IPS DF 6.9 (cell line): ENCODE data around the gene MICALL1.

Source experiments
- DNase-seq: peaks from one replicate; pipeline ENCODE4 v3.0.0-alpha.2; 2013; ENCODE audit warnings: low read depth, low spot score
- H3K27ac ChIP-seq: one replicate; pipeline ENCODE4 v1.5.1; 2013; ENCODE audit warnings: low read length, control low read depth
- H3K27me3 ChIP-seq: 2 replicates; pipeline ENCODE4 v1.6.1; 2013; ENCODE audit warnings: mild to moderate bottlenecking, low read length; ENCODE audit not compliant: control insufficient read depth, insufficient read depth
- H3K36me3 ChIP-seq: 2 replicates; pipeline ENCODE4 v1.6.1; 2013; ENCODE audit warnings: low read length; ENCODE audit not compliant: control insufficient read depth, insufficient read depth
- H3K4me1 ChIP-seq: 2 replicates; pipeline ENCODE4 v1.6.1; 2013; ENCODE audit warnings: low read length; ENCODE audit not compliant: control insufficient read depth, insufficient read depth
- H3K4me3 ChIP-seq: 2 replicates; pipeline ENCODE4 v1.5.1; 2013; ENCODE audit warnings: mild to moderate bottlenecking, low read length
- H3K9me3 ChIP-seq: 2 replicates; pipeline ENCODE4 v1.6.1; 2013; ENCODE audit warnings: low read length, inconsistent platforms; ENCODE audit not compliant: control insufficient read depth, insufficient read depth
- WGBS: extraction: QIAGEN DNeasy Blood & Tissue Kit; methylation state at CpG from one replicate; pipeline ENCODE4 v1.1.7; 2013; ENCODE audit warnings: mixed read lengths, missing lambda C conversion rate; ENCODE audit not compliant: insufficient read length, insufficient coverage; 5-methylcytosine and 5-hydroxymethylcytosine counted together

Gene MICALL1

GRCh38 chr22:37907036-37907954 is 1.2 kb downstream of the MICALL1 start:
- H3K36me3 ChIP-seq, result no peaks in the 10 kb centered on the region
- no peak for DNase-seq
- H3K27me3 ChIP-seq, result no peaks in the 10 kb centered on the region
- no CpG with 5 or more reads among the region's 19 CpGs for WGBS
- no peak overlapping the region for H3K27ac ChIP-seq
- H3K9me3 ChIP-seq, result no peaks in the 10 kb centered on the region
- peak overlapping the region; percentile 97; the same call in 1 of the 2 replicates for H3K4me3 ChIP-seq
- H3K4me1 ChIP-seq, result peaks cover 9% of the 10 kb centered on the region

- no peak for DNase-seq
- WGBS, result no CpG with 5 or more reads among the region's 7 CpGs
- Histone ChIP-seq H3K27me3 (no peaks in the 10 kb centered on the region), H3K27ac (no peak overlapping the region), H3K9me3 (no peaks in the 10 kb centered on the region), H3K36me3 (no peaks in the 10 kb centered on the region), H3K4me1 (peaks cover 9% of the 10 kb centered on the region), H3K4me3 (no peak overlapping the region)
Measured at GRCh38 chr22:37909766-37910165, 3.7 kb downstream of the MICALL1 start.

DNA sequence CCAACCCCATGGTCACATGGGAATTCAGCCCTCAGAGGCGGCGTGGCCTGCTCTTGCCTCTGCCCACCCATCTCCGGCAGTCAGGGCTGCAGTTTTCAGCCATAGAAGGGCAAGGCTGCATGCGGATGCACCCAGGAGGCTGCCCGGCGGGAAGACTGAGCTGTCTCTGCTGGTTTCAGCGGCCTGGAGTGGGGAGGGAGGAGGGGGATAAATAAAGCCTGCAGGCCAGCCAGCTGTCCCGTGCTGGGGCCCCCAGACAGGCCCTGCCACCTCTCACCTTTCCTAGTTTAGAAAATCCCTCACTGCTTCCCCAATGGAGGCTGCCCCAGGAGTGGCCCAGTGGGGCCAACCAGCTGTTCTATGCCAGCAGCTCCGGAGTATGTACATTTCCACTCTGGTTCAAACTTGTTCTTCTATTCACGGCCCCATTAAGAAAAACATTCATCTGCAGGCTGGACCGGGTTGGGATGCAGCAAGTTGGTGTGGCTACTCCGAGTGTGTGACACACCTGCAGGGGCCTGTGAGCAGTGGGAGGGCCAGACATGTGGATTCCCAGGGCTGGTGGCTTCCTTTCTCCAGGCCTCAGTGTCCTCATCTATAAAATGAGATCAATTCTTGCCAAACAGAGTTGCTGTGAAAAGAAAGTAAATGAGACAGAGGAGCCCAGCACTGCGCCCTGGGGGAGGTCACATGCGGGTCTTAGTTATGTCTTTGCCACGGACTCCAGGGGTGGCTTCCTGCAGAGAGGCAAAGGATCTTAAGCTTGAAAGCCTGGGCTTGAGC is 5.0 kb downstream of the MICALL1 start:
- no peak overlapping the region for H3K4me3 ChIP-seq
- DNase-seq, result no peak
- H3K27me3 ChIP-seq, result no peaks in the 10 kb centered on the region
- no peak overlapping the region for H3K27ac ChIP-seq
- no peaks in the 10 kb centered on the region for H3K9me3 ChIP-seq
- peaks cover 9% of the 10 kb centered on the region for H3K4me1 ChIP-seq
- no peaks in the 10 kb centered on the region for H3K36me3 ChIP-seq
- no CpG with 5 or more reads among the region's 15 CpGs for WGBS

DNA sequence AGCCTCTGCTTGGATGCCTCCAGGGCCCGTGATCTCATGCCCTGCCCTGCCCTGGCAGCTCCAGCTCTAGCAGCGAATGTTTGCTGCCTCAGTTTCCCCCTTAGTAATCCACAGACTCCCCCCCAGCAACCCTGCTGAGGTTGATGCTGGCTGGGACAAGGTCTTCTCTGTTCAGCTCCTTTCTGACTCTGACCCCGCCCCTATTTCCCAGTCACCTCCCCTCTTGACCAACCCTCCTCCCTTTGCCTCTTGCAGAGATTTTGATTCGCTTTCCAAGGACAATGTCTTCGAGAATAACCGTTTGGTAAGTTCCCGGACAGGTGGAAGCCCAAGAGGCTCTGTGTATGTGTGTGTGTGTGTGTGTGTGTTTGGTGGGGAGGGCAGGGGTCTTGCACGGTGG is 5.6 kb downstream of the MICALL1 start:
- peaks cover 3% of the 10 kb centered on the region for H3K36me3 ChIP-seq
- no peaks in the 10 kb centered on the region for H3K27me3 ChIP-seq
- H3K4me3 ChIP-seq, result no peak overlapping the region
- peaks cover 9% of the 10 kb centered on the region for H3K4me1 ChIP-seq
- no CpG with 5 or more reads among the region's 8 CpGs for WGBS
- no peak for DNase-seq
- no peaks in the 10 kb centered on the region for H3K9me3 ChIP-seq
- H3K27ac ChIP-seq, result no peak overlapping the region

DNA sequence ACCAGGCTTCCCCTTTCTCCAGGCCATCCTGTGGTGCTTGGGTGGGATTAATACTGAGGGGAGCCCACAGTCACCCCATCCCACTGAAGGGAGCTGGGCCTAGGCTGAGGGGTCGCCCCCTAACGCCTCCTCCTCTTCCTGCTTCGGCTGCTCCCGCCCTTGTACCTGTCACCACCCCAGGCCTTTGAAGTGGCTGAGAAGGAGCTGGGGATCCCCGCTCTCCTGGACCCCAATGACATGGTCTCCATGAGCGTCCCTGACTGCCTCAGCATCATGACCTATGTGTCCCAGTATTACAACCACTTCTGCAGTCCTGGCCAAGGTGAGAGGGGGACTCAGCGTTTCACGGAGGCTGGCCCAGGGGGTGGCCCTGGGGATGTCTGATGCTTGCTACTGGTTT is 6.1 kb downstream of the MICALL1 start:
- Histone ChIP-seq H3K27me3 (no peaks in the 10 kb centered on the region), H3K9me3 (no peaks in the 10 kb centered on the region), H3K4me3 (no peak overlapping the region), H3K4me1 (peaks cover 8% of the 10 kb centered on the region), H3K27ac (no peak overlapping the region), H3K36me3 (peaks cover 3% of the 10 kb centered on the region)
- no peak for DNase-seq
- WGBS, result no CpG with 5 or more reads among the region's 8 CpGs

GRCh38 chr22:37913233-37913721 is 7.2 kb downstream of the MICALL1 start:
- H3K4me1 ChIP-seq, result peaks cover 5% of the 10 kb centered on the region
- WGBS, result no CpG with 5 or more reads among the region's 7 CpGs
- H3K9me3 ChIP-seq, result no peaks in the 10 kb centered on the region
- H3K36me3 ChIP-seq, result peaks cover 7% of the 10 kb centered on the region
- no peak overlapping the region for H3K27ac ChIP-seq
- H3K27me3 ChIP-seq, result no peaks in the 10 kb centered on the region
- H3K4me3 ChIP-seq, result no peak overlapping the region
- no peak for DNase-seq

DNA sequence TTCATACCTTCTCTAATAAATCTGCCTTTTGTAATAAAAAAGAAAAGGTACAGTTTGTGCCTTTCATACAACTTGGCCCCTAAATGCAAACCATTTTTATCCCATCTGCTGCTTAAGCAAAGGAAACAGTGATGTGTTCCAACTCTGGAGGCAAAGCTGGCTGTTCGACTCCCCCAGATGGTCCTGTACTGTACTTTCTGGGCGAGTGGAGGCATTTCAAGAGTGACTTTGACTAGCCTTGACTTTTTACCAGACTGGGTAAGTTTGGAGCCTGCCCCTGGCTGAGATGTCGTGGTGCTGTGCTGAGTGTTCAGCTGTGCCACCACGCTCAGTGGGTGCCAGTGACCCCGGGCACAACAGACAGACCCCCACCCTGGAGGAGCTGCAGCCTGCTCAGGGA is 10.2 kb downstream of the MICALL1 start:
- Histone ChIP-seq H3K27me3 (no peaks in the 10 kb centered on the region), H3K27ac (no peak overlapping the region), H3K4me1 (peaks cover 2% of the 10 kb centered on the region; the same call in 1 of the 2 replicates), H3K4me3 (no peak overlapping the region), H3K36me3 (peaks cover 12% of the 10 kb centered on the region), H3K9me3 (no peaks in the 10 kb centered on the region)
- DNase-seq, result no peak
- WGBS, result no CpG with 5 or more reads among the region's 5 CpGs

DNA sequence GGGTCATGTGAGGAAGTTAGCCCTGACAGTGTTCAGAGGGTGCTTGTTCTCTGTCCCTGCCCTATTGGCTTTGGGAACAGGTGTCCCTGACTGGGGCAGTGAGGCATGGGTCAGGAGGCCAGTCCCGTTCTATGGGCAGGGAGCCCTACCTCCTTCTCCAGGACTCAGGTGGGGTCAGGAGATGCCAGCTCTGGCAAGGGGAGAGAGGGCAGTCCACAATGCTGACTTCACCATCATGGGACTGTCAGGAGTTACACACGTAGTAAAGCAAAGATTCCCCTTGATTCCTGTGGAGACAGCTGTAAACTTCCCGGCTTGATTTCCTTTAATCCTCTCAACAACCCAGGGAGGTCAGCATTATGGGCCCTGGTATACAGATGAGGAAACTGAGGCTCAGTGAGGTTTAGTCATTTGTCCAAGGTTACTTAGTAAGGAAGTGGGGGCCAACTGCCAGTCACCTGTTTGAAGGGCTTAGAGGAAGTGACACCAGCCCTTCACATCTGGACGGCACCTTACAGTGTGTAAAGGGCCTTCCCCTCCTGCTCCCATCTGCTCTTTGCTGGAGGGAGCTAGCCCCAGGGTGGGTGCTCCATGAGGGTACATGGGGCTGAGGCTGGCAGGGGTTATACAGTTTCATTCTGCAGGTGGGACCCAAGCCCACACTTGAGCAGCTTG is 11.9 kb downstream of the MICALL1 start:
- Histone ChIP-seq H3K4me3 (no peak overlapping the region), H3K4me1 (no peaks in the 10 kb centered on the region), H3K9me3 (no peaks in the 10 kb centered on the region), H3K36me3 (peaks cover 12% of the 10 kb centered on the region), H3K27ac (no peak overlapping the region), H3K27me3 (no peaks in the 10 kb centered on the region)
- WGBS, result no CpG with 5 or more reads among the region's 4 CpGs
- DNase-seq, result no peak

- no peak for DNase-seq
Measured at GRCh38 chr22:37918580-37919270, 12.6 kb downstream of the MICALL1 start.

More at GRCh38 chr22:37918580-37919270, 12.6 kb downstream of the MICALL1 start:
- no CpG with 5 or more reads among the region's 25 CpGs for WGBS
- no peaks in the 10 kb centered on the region for H3K4me1 ChIP-seq
- no peak overlapping the region for H3K27ac ChIP-seq
- no peaks in the 10 kb centered on the region for H3K27me3 ChIP-seq
- peaks cover 12% of the 10 kb centered on the region for H3K36me3 ChIP-seq
- H3K4me3 ChIP-seq, result no peak overlapping the region; the same call in 1 of the 2 replicates
- H3K9me3 ChIP-seq, result no peaks in the 10 kb centered on the region
